ENCODE data around the gene STMN3.
A peak's percentile ranks its signal among the peaks of the same experiment; 100 is the strongest.

The STMN3 gene

DNA sequence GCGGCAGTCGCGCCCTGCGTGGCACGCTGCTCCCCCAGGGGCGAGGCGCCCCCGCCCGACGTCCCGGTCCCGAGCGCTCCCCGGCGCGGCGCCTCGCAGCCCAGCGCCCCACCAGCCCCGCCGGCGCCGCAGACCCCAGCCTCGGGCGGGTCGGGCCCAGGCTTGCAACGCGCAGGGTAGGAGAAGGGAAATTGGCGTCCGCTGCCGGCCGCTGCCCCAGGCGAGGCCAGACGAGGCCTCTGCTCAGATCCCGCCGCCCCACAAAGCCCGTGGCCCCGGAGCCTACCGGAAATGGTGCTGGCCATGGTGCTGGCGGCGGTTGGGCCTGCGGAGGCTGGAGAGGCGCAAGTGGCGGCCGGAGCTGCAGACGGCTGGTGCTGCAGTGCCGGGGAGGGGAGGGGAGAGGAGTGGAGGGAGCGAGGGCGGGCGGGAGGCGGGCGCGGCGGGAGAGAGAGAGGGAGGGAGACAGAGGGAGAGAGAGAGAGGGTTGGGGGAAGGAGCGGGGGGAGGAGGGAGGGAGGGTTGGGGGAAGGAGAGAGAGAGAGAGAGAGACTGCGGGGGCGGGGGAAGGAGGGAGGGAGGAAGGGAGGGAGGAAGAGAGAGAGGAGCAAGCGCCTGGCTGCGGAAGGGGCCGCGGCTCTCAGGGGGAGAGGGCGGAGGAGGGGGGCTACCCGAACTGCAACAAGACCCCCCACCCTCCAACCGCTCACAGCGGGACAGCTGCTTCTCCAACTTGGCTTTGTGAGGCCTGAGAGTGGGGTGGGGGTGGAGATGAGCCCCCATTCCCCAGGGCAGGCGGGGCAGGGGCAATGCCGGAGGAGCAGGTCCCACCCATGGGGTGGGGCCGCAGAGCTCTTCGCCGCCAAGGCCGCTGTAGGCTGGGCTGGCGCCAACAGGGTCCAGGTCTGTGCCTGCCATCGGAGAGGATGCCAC lies at the start of gene STMN3:
TSS of gene STMN3 (minus strand) at position 384 of the 933 bp plus-strand sequence. CDS start at position 305, 79 bp downstream.
- DNase-seq (ENCODE audit: low spot score) = peak; percentile 66

DNA sequence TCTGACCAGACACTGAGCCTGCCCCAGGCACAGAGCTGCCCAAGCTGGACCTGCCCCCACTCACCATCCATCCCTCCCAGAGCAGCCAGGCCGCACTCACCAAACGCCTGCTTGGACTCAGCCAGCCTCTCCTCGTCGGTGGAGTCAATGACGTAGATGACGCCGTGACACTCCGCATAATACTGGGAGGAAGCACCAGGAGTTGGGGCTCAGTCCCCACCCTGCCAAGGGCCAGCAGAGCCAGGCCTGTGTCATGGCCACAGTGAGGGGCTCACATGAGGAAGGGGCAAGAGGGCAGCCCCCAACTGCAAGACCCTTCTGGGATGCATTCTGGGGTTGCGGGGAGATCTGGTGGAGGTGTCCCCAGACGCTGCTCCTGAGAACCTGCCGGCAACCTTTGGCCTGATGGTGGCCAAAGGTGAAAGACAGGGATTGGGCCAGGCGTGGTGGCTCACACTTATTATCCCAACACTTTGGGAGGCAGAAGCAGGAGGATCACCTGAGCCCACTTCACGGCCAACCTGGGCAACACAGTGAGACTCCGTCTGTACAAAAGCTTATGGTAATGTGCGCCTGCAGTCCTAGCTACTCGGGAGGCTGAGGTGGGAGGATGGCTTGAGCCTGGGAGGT lies 48.9 kb upstream of the STMN3 start:
- no peak for DNase-seq (ENCODE audit: low spot score)

DNA sequence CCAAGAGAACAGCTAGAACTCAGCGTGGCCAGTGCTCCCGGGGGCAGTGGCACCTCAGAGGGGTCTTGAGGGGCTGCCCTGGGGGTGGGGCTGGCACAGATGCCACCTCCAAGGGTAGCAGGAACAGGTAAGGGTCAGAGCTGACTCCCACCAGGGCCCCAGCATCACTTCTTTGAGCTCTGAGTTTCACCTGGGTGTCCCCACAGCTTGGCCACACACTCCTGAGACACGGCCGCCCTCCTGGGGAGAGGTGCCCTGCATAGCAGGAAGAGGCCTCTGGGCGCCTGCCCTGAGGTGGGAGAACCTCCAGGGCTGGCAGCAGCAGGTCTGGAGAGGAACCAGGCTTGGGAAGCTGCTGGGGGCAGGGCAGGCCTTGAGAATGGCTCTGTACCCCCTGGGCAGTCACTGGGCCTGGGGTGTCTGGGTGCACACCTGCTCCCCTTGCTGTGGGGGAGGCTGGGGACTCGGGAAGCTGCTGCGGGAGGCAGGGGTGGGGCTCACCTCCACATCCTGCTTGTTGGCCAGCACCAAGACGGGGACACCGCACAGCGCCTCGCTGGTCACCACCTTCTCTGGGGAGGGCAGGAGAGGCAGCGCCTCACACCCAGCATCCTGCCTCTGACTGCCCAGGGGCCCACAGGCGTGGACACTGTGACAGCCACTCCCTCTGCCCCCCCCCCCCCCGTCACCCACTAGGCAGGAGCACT lies 48.3 kb upstream of the STMN3 start:
- no peak for DNase-seq (ENCODE audit: low spot score)

DNA sequence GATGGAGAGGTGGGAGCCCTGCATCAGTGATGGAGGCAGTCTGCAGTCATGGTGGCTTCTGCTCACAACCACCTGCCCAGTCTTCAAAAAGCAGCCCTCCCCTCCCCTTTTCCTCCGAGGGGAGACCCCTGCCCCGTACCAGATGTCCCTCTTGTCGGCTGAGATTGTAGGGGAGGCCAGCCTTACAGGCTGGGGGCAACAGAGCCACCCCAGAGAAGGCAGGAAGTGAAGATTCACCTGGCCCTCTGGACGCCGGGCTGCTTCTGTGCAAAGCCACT lies 47.8 kb upstream of the STMN3 start:
- no peak for DNase-seq (ENCODE audit: low spot score)

DNA sequence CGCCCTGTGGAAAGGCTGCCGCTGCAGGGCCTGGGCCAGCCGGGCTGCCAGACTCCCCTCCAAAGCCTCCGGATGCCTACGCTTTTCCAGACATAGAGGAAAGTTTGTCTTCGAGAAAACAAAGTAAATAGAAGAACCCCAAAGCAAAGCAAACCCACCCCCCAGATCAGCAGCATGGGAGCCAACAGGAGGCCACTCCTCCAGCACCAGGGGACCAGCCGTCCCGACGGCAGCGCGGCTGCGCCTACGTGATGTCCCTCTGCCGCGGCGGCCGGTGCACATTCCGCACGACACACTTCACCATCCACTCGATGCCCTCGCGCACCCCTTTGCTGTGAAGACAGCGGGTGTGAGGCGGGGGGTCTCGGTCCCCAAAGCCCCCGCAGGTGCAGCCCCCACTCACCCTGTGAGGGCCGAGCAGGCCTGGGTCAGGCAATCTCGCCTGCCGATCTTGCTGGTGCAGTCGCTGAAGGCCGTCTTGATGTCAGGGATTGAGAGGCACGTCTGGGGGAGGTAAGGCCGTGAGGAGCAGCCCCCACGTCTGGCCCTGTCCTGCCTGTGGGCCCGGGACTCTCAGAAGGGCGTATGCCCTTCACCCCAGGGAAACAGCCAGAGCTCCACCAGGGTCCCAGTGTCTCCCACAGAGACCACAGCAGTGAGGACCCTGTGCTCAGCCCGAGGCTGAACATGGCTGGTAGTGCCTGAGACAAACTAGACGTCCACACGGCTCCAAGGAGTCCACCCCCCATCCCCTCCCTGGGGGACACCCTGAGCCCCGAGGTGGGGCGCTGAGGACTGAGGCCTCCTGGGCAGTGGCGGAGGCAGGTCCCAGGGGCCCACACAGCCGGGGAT lies 47.2 kb upstream of the STMN3 start:
- no peak for DNase-seq (ENCODE audit: low spot score)

DNA sequence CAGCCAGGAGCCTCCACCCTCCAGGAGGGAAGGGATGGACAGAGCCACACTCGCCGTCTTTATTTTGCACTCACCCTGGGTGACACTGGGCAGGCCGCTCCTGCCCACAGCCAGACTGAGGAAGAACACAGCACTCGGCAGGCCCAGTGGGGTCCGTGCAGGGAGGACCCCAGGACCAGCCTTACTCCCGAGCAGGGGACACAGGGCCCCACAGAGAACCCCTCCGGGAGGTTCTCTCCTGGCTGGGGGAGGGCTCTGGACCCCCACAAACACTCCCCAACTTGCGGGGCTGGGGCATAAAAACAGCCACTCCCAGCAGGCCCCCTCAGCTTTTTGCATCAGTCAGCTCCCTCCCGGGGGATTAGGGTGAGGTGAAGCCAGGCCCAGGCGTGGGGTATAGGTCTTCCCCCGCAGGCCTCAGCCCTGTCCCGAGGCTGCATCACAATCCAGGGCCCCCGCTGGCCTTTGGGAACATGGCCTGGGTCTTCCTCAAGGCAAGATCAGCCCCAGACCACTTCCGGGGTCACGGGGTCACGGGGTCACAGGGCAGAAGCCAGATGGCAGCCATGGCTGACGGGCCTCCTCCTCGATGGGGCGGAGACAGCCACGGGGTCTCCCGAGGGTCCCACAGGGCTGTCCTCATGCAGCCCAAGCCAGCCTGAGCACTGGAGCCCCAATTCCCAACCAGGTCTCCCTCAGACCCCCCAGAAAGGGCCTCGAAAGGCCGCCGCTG lies 46.4 kb upstream of the STMN3 start:
- DNase-seq (ENCODE audit: low spot score) = no peak

DNA sequence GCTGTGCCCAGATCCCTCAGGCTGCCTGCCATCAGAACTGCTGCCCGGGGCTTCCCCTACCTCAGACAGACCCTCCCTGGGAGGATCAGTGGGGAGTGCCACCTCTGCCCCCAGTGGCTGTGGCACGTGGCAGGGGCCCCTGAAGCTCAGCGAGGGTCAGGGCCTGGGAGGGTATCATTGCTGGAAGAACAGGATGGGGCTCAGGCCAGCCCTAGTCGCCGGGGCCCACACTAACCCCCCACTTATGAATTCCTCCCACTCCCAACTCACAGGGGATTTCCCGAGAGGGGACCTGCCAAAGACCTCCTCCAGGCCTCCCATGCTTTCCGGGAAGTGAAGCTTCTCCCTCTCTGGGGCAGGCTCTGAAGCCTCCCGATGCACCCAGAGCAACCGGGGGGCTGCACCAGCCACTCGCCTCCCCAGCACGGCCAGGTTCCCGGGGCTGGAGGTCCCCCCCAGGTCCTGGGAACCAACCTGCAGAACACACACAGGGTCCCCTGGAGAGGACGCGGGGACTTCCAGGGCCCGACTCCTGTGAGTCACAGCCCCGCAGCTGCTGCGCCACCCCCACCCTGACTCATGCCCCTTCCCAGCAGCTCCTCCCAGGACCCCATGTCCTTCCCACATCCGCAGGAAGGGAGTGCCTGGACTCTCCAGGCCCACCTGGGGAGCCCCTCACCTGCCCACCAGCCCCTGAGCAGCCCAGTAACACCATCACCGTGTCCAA lies 45.7 kb upstream of the STMN3 start:
- DNase-seq (ENCODE audit: low spot score) = peak; percentile 44

DNA sequence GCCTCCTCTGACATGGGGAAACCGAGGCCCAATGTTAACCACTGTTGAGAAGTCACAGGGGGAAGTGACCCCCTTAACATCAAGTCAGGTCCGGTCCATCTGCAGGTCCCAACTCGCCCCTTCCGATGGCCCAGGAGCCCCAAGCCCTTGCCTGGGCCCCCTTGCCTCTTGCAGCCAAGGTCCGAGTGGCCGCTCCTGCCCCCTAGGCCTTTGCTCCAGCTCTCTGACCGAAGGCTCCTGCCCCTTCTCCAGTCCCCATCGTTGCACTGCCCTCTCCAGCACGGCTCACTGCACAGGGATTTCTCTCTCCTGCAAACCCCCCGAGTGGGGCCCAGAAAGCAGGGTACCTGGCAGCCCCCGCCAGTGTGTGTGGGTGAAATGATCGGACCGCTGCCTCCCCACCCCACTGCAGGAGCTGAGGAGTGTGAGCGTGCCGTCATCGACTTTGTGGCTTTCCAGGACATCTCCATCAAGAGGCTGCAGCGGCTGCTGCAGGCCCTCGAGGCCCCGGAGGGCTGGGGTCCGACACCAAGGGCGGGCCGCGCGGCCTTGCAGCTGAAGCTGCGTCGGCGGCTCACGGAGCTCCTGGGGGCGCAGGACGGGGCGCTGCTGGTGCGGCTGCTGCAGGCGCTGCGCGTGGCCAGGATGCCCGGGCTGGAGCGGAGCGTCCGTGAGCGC lies 44.8 kb upstream of the STMN3 start:
- no peak for DNase-seq (ENCODE audit: low spot score)

DNA sequence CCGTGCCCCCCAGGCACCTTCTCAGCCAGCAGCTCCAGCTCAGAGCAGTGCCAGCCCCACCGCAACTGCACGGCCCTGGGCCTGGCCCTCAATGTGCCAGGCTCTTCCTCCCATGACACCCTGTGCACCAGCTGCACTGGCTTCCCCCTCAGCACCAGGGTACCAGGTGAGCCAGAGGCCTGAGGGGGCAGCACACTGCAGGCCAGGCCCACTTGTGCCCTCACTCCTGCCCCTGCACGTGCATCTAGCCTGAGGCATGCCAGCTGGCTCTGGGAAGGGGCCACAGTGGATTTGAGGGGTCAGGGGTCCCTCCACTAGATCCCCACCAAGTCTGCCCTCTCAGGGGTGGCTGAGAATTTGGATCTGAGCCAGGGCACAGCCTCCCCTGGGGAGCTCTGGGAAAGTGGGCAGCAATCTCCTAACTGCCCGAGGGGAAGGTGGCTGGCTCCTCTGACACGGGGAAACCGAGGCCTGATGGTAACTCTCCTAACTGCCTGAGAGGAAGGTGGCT lies 44.2 kb upstream of the STMN3 start:
- no peak for DNase-seq (ENCODE audit: low spot score)

DNA sequence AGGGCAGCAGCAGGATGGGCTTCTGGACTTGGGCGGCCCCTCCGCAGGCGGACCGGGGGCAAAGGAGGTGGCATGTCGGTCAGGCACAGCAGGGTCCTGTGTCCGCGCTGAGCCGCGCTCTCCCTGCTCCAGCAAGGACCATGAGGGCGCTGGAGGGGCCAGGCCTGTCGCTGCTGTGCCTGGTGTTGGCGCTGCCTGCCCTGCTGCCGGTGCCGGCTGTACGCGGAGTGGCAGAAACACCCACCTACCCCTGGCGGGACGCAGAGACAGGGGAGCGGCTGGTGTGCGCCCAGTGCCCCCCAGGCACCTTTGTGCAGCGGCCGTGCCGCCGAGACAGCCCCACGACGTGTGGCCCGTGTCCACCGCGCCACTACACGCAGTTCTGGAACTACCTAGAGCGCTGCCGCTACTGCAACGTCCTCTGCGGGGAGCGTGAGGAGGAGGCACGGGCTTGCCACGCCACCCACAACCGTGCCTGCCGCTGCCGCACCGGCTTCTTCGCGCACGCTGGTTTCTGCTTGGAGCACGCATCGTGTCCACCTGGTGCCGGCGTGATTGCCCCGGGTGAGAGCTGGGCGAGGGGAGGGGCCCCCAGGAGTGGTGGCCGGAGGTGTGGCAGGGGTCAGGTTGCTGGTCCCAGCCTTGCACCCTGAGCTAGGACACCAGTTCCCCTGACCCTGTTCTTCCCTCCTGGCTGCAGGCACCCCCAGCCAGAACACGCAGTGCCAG lies 43.6 kb upstream of the STMN3 start, which contains the start of gene TNFRSF6B:
TSS of gene TNFRSF6B (plus strand) at position 25 of the 729 bp plus-strand sequence. CDS start at position 141, 116 bp downstream.
- DNase-seq (ENCODE audit: low spot score) = no peak

DNA sequence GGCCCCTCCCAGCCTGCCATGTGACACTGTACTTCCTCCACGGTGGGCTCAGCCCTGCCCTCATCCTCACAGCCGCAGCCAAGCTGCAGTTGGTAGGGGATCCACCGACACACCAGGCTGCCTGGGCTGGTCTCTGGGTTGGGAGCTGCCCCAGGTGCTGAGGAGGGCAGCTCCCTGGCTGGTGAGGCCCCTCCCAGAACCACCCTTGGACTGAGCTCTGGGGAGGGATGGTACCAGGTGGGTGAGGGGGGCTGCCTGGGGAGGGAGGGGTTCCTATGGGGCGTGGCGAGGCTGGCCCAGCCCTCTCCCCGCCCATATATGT lies 43.0 kb upstream of the STMN3 start:
- DNase-seq (ENCODE audit: low spot score) = no peak

DNA sequence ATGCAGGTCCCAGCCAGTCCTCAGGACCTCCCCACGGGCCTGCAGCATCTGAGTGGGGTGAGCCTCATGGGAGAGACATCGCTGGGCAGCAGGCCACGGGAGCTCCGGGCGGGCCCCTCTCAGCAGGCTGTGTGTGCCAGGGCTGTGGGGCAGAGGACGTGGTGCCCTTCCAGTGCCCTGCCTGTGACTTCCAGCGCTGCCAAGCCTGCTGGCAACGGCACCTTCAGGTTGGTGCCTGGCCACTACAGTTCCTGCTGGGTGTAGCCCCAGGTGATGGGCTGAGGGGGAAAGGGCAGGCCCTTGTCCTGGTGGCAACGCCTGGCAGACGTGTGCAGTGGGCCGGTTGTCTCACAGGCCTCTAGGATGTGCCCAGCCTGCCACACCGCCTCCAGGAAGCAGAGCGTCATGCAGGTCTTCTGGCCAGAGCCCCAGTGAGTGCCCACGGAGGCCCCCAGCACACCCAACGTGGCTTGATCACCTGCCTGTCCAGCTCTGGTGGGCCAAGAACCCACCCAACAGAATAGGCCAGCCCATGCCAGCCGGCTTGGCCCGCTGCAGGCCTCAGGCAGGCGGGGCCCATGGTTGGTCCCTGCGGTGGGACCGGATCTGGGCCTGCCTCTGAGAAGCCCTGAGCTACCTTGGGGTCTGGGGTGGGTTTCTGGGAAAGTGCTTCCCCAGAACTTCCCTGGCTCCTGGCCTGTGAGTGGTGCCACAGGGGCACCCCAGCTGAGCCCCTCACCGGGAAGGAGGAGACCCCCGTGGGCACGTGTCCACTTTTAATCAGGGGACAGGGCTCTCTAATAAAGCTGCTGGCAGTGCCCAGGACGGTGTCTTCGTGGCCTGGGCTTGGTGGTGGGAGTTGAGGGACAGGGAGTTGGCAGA lies 42.4 kb upstream of the STMN3 start:
- no peak for DNase-seq (ENCODE audit: low spot score)

DNA sequence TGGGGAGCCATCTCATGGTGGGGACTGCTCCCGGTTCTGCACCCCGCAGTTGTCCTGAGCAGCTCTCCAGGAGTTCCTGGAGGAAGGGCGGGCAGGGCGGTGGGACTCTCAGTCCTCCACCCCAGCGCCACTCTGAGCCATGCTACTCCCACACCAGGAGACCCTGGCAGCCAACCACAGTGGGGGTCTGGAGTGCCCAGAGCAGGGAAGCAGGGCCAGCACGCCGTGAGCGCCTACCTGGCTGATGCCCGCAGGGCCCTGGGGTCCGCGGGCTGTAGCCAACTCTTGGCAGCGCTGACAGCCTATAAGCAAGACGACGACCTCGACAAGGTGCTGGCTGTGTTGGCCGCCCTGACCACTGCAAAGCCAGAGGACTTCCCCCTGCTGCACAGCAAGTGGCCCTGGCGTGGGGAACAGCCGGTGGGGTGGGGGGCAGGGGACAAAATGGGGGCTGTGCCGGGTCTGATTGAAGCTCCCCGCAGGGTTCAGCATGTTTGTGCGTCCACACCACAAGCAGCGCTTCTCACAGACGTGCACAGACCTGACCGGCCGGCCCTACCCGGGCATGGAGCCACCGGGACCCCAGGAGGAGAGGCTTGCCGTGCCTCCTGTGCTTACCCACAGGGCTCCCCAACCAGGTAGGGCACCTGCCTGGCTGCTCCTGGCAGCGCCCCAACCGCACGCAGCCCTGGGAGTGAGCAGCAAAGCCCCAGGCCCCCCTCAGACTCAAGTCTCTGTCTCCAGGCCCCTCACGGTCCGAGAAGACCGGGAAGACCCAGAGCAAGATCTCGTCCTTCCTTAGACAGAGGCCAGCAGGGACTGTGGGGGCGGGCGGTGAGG lies 41.6 kb upstream of the STMN3 start:
- no peak for DNase-seq (ENCODE audit: low spot score)

DNA sequence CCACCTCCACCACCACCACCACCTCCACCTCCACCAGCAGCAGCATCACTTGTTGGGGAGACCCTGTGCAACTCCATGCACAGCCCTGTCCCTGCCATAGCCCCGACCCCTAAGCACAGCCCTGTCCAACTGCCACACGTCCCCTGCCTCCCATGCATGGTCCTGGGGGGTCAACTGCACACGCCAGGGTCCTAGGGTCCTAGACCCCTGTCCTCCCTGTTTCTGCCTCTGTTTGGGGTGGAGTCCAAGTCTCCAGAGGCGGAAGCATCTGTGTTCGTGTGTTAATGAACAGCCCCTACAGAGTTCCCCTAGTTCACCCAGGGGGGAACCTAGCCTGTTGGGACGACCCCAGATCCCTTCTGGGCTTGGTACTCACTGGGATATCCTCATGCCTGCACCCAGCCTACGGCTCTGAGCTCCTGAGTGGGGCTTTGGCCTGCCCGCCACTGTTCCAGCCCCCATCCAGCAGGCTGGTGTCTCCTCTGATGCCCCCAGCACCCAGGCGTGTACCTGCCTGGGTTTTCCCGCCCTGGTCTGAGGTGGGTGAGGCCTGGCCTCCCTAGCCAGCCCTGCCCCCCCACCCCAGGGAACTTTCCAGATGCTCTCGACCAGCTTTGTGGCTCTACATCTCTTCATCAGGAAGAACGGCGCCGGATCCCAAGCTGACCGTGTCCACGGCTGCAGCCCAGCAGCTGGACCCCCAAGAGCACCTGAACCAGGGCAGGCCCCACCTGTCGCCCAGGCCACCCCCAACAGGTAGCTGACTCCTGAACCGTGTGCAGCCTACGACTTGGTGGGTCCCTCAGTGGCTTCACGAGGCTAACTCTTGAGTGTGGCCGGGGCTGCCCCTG lies 40.7 kb upstream of the STMN3 start:
- no peak for DNase-seq (ENCODE audit: low spot score)

DNA sequence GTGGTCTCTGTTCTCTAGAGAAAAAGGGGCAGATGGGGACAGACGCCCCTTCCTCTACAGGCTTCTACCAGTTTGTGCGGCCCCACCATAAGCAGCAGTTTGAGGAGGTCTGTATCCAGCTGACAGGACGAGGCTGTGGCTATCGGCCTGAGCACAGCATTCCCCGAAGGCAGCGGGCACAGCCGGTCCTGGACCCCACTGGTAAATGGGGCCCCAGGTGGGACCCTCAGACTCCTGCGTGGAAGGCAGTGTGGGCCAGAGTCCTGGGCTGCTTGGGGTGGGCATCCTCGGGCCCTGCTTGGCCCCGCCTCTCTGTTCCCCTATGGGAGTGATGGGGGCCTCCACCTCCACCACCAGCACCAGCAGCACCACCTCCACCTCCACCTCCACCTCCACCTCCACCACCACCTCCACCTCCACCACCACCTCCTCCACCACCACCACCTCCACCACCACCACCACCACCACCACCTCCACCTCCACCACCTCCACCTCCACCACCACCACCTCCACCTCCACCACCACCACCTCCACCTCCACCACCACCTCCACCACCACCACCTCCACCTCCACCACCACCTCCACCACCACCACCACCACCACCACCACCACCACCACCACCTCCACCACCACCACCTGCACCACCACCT lies 40.0 kb upstream of the STMN3 start:
- DNase-seq (ENCODE audit: low spot score) = no peak

Data from CD4-positive, alpha-beta T cell treated with Interleukin-2 at 100 ng/mL for 4 hours (primary cell).